MM.1S (cell line): ENCODE data around the gene TMCC1.

ENCODE experiments used
- CTCF ChIP-seq: fragments of 300-600 bp; sonication (generic); IDR thresholded peaks from 2 replicates; pipeline ENCODE4 v1.5.1; 2016; ENCODE audit warnings: antibody characterized with exemption, low read length, mixed read lengths
- EZH2 ChIP-seq: fragments of 300-600 bp; sonication (generic); optimal IDR thresholded peaks from 2 replicates; pipeline ENCODE3; 2017; ENCODE audit warnings: low read depth, mild to moderate bottlenecking, antibody characterized with exemption, low read length, mixed read lengths

- TF ChIP-seq EZH2 (no peak), CTCF (no peak)
Measured at GRCh38 chr3:129734449-129734848, 159.1 kb downstream of the TMCC1 start.
